ENCODE data around the gene SLC22A16.
"Not testable (repeated sequence)": the region's sequence is repeated elsewhere in the genome, so short reads cannot be mapped to it uniquely, and the experiment has no call there.

The SLC22A16 gene

GRCh38 chr6:110488606-110489190, 12.3 kb upstream of the SLC22A16 start:
- no peak for DNase-seq (ENCODE audit: low read depth)

- DNase-seq (ENCODE audit: low read depth), result not testable (repeated sequence)
These were observed 11.6 kb upstream of the SLC22A16 start for GRCh38 chr6:110487968-110488381.

- DNase-seq (ENCODE audit: low read depth), result no peak
These were observed 10.3 kb upstream of the SLC22A16 start for GRCh38 chr6:110486756-110487155.

GRCh38 chr6:110485491-110485890, 9.1 kb upstream of the SLC22A16 start:
- DNase-seq (ENCODE audit: low read depth), result no peak

GRCh38 chr6:110484321-110484720, 7.9 kb upstream of the SLC22A16 start:
- DNase-seq (ENCODE audit: low read depth), result no peak

- DNase-seq (ENCODE audit: low read depth), result no peak
These were observed 6.5 kb upstream of the SLC22A16 start for GRCh38 chr6:110482774-110483400.

- no peak for DNase-seq (ENCODE audit: low read depth)
These were observed 4.7 kb upstream of the SLC22A16 start for GRCh38 chr6:110481081-110481480.

GRCh38 chr6:110475066-110475653, 1.3 kb downstream of the SLC22A16 start:
- DNase-seq (ENCODE audit: low read depth), result no peak

GRCh38 chr6:110474500-110474899, 1.9 kb downstream of the SLC22A16 start:
- DNase-seq (ENCODE audit: low read depth), result no peak

GRCh38 chr6:110472739-110473138, 3.7 kb downstream of the SLC22A16 start:
- DNase-seq (ENCODE audit: low read depth), result no peak

- DNase-seq (ENCODE audit: low read depth), result no peak
These were observed 4.6 kb downstream of the SLC22A16 start for GRCh38 chr6:110471726-110472365.

GRCh38 chr6:110468731-110469130, 7.7 kb downstream of the SLC22A16 start:
- DNase-seq (ENCODE audit: low read depth), result no peak

GRCh38 chr6:110467566-110468140, 8.8 kb downstream of the SLC22A16 start:
- no peak for DNase-seq (ENCODE audit: low read depth)

GRCh38 chr6:110462884-110463481, 13.4 kb downstream of the SLC22A16 start:
- DNase-seq (ENCODE audit: low read depth), result no peak

- no peak for DNase-seq (ENCODE audit: low read depth)
These were observed 15.0 kb downstream of the SLC22A16 start for GRCh38 chr6:110461376-110461775.

GRCh38 chr6:110459137-110459536, 17.3 kb downstream of the SLC22A16 start:
- no peak for DNase-seq (ENCODE audit: low read depth)

- no peak for DNase-seq (ENCODE audit: low read depth)
These were observed 17.9 kb downstream of the SLC22A16 start for GRCh38 chr6:110458476-110458875.

GRCh38 chr6:110457567-110458175, 18.7 kb downstream of the SLC22A16 start:
- not testable (repeated sequence) for DNase-seq (ENCODE audit: low read depth)

- no peak for DNase-seq (ENCODE audit: low read depth)
These were observed 19.7 kb downstream of the SLC22A16 start for GRCh38 chr6:110456694-110457093.

- DNase-seq (ENCODE audit: low read depth), result no peak
These were observed 26.9 kb downstream of the SLC22A16 start for GRCh38 chr6:110449541-110449895.

- no peak for DNase-seq (ENCODE audit: low read depth)
These were observed 27.4 kb downstream of the SLC22A16 start for GRCh38 chr6:110448846-110449540.
